Spleen (tissue), 11 donors: ENCODE measurements around the gene ARID3A. TPM values are rescaled to one million over a fixed set of nuclear protein-coding genes. Genes with fewer than 3 reads are reported as not detected.

ENCODE experiments used
- DNase-seq: peaks from one replicate; pipeline ENCODE4 v3.0.0-alpha.2; 2020
- H3K27ac ChIP-seq, 8 donors: fragments of 200-600 bp; sonication (generic) in 7 of 8; 1 replicate in 4 of 8; 2 replicates in 4 of 8; pipeline versions ENCODE4 v1.5.0 to v1.8.0; 2016 to 2021; ENCODE audit warnings: inconsistent platforms in 4 of 8, mild to moderate bottlenecking in 4 of 8, moderate library complexity in 1 of 8
- H3K27me3 ChIP-seq, 7 donors: fragments of 200-600 bp; sonication (generic) in 6 of 7; replicated peaks in 1 of 7; 1 replicate in 4 of 7; 2 replicates in 3 of 7; pipeline versions ENCODE4 v1.5.0 to v1.8.0; 2016 to 2021; ENCODE audit warnings: inconsistent platforms in 3 of 7, mild to moderate bottlenecking in 1 of 7
- H3K36me3 ChIP-seq, 6 donors: fragments of 200-600 bp; sonication (generic) in 5 of 6; 1 replicate in 4 of 6; 2 replicates in 2 of 6; pipeline versions ENCODE4 v1.5.0 to v1.8.0; 2016 to 2021; ENCODE audit warnings: inconsistent platforms in 2 of 6
- H3K4me1 ChIP-seq, 6 donors: fragments of 200-600 bp; sonication (generic) in 5 of 6; 1 replicate in 3 of 6; 2 replicates in 3 of 6; pipeline versions ENCODE4 v1.5.0 to v1.8.0; 2016 to 2021; ENCODE audit warnings: inconsistent platforms in 3 of 6
- H3K4me3 ChIP-seq, 8 donors: fragments of 200-600 bp; sonication (generic) in 7 of 8; 1 replicate in 4 of 8; 2 replicates in 4 of 8; pipeline versions ENCODE4 v1.5.0 to v1.8.0; 2016 to 2021; ENCODE audit warnings: inconsistent platforms in 4 of 8, mild to moderate bottlenecking in 4 of 8, moderate library complexity in 2 of 8
- H3K9me3 ChIP-seq, 8 donors: fragments of 200-600 bp; sonication (generic) in 7 of 8; 1 replicate in 4 of 8; 2 replicates in 4 of 8; pipeline versions ENCODE4 v1.5.0 to v1.8.0; 2016 to 2021; ENCODE audit warnings: inconsistent platforms in 4 of 8
- CTCF ChIP-seq, 11 experiments: fragments of 200-600 bp in 7 of 11; fragments of 450-650 bp in 4 of 11; sonication (generic) in 4 of 11; IDR thresholded peaks in 8 of 11; conservative IDR thresholded peaks in 3 of 11; 1 replicate in 7 of 11; 2 replicates in 4 of 11; pipeline versions ENCODE4 v1.4.0 to v1.8.0; 2016 to 2021; ENCODE audit warnings: antibody characterized with exemption in 11 of 11, inconsistent platforms in 4 of 11, mild to moderate bottlenecking in 1 of 11
- POLR2A ChIP-seq, 3 donors: fragments of 450-650 bp; IDR thresholded peaks; one replicate each; pipeline ENCODE4 v1.5.1; 2017; ENCODE audit warnings: antibody characterized with exemption in 3 of 3, mild to moderate bottlenecking in 1 of 3
- POLR2AphosphoS5 ChIP-seq, 3 donors: sonication (generic); formaldehyde crosslinking; IDR thresholded peaks; one replicate each; pipeline ENCODE4 v1.5.1; 2017; ENCODE audit warnings: antibody characterized with exemption in 3 of 3
- WGBS, 5 donors: extraction: QIAGEN DNeasy Blood & Tissue Kit in 3 of 5; methylation state at CpG; one replicate each; pipeline versions ENCODE4 v1.1.5 to v1.1.7; 2013 to 2018; 5-methylcytosine and 5-hydroxymethylcytosine counted together
- intact Hi-C: fragments of 100-400 bp; cut with DNase I; formaldehyde crosslinking; loops from one replicate; pipeline ENCODE4 v1.15.0; 2023; ENCODE audit warnings: low total_unique reads
- polyA plus RNA-seq, 3 donors: library from polyadenylated mRNA; stranded (reverse); fragments of 200-250 nt; gene quantifications; one replicate each; pipeline ENCODE4 v1.2.1, GENCODE V29; 2013
- total RNA-seq, 7 donors: library from RNA; depleted of rRNA in 3 of 7; stranded (reverse); fragments of >200 nt in 3 of 7; fragmentation: NEBNext Ultra II Directional in 4 of 7; extraction: Animal tissue kit (Norgen Biotek cat#: 25700) in 4 of 7; gene quantifications; one replicate each; pipeline versions ENCODE4 v1.1.0 to v1.2.1, GENCODE V29; 2016 to 2021
- donor health status: healthy with polysubstance abuse.
- donor health status: DM: no; HTN: no; CAD: no; lungs with moderate emphysema.
- donor health status: DM: no; HTN: no; CAD: no.
- donor health status: Bipolar disorder and iron deficiency.
- donor health status: healthy.
- donor health status: DM: no; HTN: no; CAD: no.
- donor health status: DM: yes; HTN: yes; CAD: no.

ARID3A gene
- total and polyA plus RNA-seq, 10 donors, result 2.5 to 42.5 (median 17.7) TPM

GRCh38 chr19:945401-946252, 19.8 kb downstream of the ARID3A start:
- H3K36me3 ChIP-seq, result peaks cover 0 to 44% (median 0%) of the 10 kb centered on the region in 6 donors
- H3K4me3 ChIP-seq, result no peak overlapping the region
- WGBS, 5 donors, result 87 to 91% (median 90%) methylated on average over 24 to 37 of the region's 37 CpGs
- no peak overlapping the region for H3K27ac ChIP-seq
- no peaks in the 10 kb centered on the region for H3K27me3 ChIP-seq
- H3K9me3 ChIP-seq, result peaks cover 0 to 5% (median 0%) of the 10 kb centered on the region in 8 donors
- no peak for DNase-seq
- intact Hi-C loops, result no loop called here
- H3K4me1 ChIP-seq, result peaks cover 5 to 82% (median 59%) of the 10 kb centered on the region in 6 donors
- TF ChIP-seq CTCF (IDR thresholded peaks at IDR 0.05 in 8 of 11, conservative IDR thresholded peaks at IDR 0.05 in 3 of 11) (no peak), POLR2A (IDR thresholded peaks at IDR 0.05) (no peak), POLR2AphosphoS5 (IDR thresholded peaks at IDR 0.05) (no peak)

- intact Hi-C loops, result no loop called here
- TF ChIP-seq POLR2A (IDR thresholded peaks at IDR 0.05) (no peak), POLR2AphosphoS5 (IDR thresholded peaks at IDR 0.05) (no peak), CTCF (IDR thresholded peaks at IDR 0.05 in 8 of 11, conservative IDR thresholded peaks at IDR 0.05 in 3 of 11) (no peak)
- Histone ChIP-seq H3K27ac (peak overlapping the region in 4 of 8 donors; percentile 61 to 79 (median 74)), H3K36me3 (peaks cover 0 to 39% (median 0%) of the 10 kb centered on the region in 6 donors), H3K27me3 (no peaks in the 10 kb centered on the region), H3K4me1 (peaks cover 0 to 82% (median 51%) of the 10 kb centered on the region in 6 donors), H3K9me3 (peaks cover 0 to 5% (median 0%) of the 10 kb centered on the region in 8 donors), H3K4me3 (peak overlapping the region in 2 of 8 donors; percentile 21 to 30)
- 63 to 82% (median 70%) methylated on average over 27 to 30 of the region's 30 CpGs for WGBS, 5 donors
- no peak for DNase-seq
Observed at GRCh38 chr19:947090-947706, 21.4 kb downstream of the ARID3A start.

- DNase-seq, result peak; percentile 94
- H3K27ac ChIP-seq, result peak overlapping the region in 5 of 8 donors; percentile 22 to 79 (median 71)
- peaks cover 5 to 82% (median 53%) of the 10 kb centered on the region in 6 donors for H3K4me1 ChIP-seq
- peak; percentile 83 to 90 (median 85) for TF ChIP-seq POLR2AphosphoS5 (IDR thresholded peaks at IDR 0.05)
- no peak for TF ChIP-seq CTCF (IDR thresholded peaks at IDR 0.05 in 8 of 11, conservative IDR thresholded peaks at IDR 0.05 in 3 of 11)
- TF ChIP-seq POLR2A (IDR thresholded peaks at IDR 0.05), result no peak
- intact Hi-C loops, result no loop called here
- peaks cover 0 to 5% (median 0%) of the 10 kb centered on the region in 8 donors for H3K9me3 ChIP-seq
- H3K36me3 ChIP-seq, result peaks cover 0 to 31% (median 0%) of the 10 kb centered on the region in 6 donors
- peak overlapping the region in 2 of 8 donors; percentile 21 to 30 for H3K4me3 ChIP-seq
- WGBS, 5 donors, result 50 to 70% (median 61%) methylated on average over 36 to 47 of the region's 47 CpGs
- H3K27me3 ChIP-seq, result no peaks in the 10 kb centered on the region
Observed at GRCh38 chr19:947707-948539, 22.1 kb downstream of the ARID3A start.
